Hindlimb muscle (tissue), 1 donor: ENCODE measurements around the gene PDE7B. TPM values are rescaled to one million over a fixed set of nuclear protein-coding genes. Genes with fewer than 3 reads are reported as not detected.

Experiments
- DNase-seq: peaks from one replicate; pipeline ENCODE4 v3.0.0-alpha.2; 2013
- polyA plus RNA-seq: library from polyadenylated mRNA; unstranded; fragments of 120-200 nt; gene quantifications from one replicate; pipeline ENCODE4 v1.2.1, GENCODE V29; 2013; ENCODE audit not compliant: insufficient read length

Gene PDE7B
- polyA plus RNA-seq, 1 donor: 7.1 TPM

- no peak for DNase-seq
Measured at GRCh38 chr6:135937106-135937505, 85.6 kb downstream of the PDE7B start.

- peak; percentile 80 for DNase-seq
Measured at GRCh38 chr6:135938576-135939207, 87.2 kb downstream of the PDE7B start.

- DNase-seq: peak; percentile 74
Measured at GRCh38 chr6:135939208-135939591, 87.7 kb downstream of the PDE7B start.

- DNase-seq: no peak
Measured at GRCh38 chr6:135940616-135941167, 89.2 kb downstream of the PDE7B start.

DNA sequence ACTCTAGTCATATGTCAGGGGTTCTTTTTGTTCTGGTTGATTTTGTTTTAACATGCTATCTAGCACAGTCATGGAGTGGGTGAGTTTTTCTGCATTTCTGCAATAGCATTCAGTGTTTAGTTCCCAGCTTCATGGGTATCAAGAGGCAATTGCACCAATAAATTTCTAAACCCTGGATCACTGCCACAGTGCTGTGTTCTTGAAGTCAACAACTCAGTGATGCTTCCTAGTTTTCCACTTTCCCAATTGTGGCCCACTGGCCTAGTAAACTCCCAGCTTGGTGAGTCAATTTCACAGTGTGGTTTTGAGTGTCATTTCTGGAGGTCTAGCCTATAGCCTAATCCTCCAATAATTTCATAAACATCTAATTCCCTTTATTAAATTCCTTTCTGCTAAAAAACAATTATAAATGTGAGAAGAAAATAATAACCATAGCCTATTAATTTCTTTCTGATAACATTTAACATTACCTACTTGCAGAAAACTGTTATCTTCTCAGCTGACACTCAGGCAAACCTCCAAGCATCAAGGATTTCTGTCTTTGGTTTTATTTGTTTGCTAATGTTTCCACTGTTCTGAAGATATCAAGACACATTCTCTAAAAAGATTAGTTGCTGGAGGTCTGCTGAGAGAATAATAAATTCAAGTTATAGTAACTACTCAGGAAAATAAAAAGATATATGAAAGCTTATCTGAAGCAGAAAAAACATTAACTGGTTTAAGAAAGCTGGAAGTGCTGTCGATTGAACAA lies 89.9 kb downstream of the PDE7B start:
- DNase-seq: no peak

DNA sequence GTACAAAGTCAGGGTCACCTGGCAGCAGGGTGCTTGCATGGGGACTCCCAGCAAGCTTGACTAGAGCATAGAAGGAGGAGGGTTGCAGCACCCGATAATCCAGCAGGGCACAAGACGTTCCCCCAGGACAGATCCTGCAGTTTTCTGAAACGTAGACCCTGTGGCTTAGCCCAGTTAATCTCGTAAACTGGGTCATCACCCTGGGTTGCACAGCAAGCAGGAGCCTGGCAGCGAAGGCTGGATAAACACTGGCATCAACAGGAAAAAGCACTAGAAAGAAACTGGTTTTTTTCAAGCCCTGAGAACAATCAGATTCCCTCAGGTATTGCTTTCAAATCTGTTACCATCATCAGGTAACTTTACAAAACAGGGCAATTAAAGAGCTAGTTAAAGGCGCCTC lies 92.6 kb downstream of the PDE7B start:
- no peak for DNase-seq

DNA sequence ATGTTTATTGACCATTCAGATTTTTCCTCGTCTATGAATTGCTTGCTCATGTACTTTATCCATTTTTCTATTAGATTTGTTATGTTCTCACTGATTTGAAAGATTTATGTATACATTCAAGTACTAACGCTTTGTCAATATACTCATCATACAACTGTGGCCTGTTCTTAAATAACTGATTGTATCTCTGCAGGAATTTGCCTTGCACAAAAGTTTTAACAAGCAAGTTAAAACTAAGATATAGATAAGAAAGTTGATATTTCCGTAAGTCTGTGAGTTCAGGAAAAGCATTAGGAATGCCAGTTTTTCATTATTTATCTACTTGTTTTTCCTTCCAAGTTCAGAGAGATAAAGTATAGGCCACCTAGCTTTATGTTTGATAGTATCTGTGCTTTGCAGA lies 95.2 kb downstream of the PDE7B start:
- DNase-seq: no peak

- no peak for DNase-seq
Measured at GRCh38 chr6:135950669-135951068, 99.2 kb downstream of the PDE7B start.

- DNase-seq: no peak
Measured at GRCh38 chr6:135951169-135951568, 99.7 kb downstream of the PDE7B start.

DNA sequence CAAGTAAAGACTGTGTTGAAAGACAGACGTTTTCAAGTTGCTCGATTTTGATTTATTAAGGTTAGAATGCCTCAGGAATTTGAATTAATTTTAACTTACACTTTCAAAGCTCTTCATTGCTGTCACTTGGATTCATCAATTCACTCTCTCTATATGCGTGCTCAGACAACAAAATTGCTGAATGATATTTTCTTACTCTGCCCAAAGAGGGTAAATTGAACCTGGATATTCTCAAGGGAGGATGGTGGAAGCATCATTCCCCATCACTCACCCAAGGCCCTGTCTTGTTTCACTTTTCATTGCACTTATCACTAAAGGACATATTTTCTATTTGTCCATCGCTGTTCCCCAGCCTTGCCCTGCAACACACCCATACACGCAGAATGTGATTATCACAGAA lies 102.3 kb downstream of the PDE7B start:
- no peak for DNase-seq

GRCh38 chr6:135955099-135955498 lies 103.6 kb downstream of the PDE7B start:
- DNase-seq: no peak

- no peak for DNase-seq
Measured at GRCh38 chr6:135962731-135963130, 111.2 kb downstream of the PDE7B start.

GRCh38 chr6:135970750-135971149 lies 119.2 kb downstream of the PDE7B start:
- no peak for DNase-seq

GRCh38 chr6:135971351-135971750 lies 119.8 kb downstream of the PDE7B start:
- DNase-seq: no peak

DNA sequence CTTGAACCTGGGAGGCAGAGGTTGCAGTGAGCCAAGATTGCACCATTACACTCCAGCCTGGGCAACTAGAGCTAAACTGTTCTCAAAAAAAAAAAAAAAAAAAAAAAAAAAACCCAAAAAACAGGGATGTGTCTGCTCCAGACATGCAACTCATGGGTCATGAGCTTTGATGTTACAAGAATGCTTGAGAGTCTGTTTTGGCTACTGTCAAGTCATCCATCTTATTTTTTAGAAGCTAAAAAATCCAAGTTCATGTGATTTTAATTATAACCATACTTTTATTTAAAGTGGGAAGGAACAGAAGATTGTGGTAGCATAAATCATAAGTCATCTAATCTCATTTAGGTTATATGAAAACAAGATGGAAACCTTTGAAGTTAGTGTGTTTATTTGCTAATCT lies 120.6 kb downstream of the PDE7B start:
- no peak for DNase-seq

GRCh38 chr6:135972586-135972985 lies 121.1 kb downstream of the PDE7B start:
- no peak for DNase-seq

- no peak for DNase-seq
Measured at GRCh38 chr6:135974426-135974825, 122.9 kb downstream of the PDE7B start.

- no peak for DNase-seq
Measured at GRCh38 chr6:135976585-135976984, 125.1 kb downstream of the PDE7B start.

- DNase-seq: no peak
Measured at GRCh38 chr6:135983093-135983492, 131.6 kb downstream of the PDE7B start.

DNA sequence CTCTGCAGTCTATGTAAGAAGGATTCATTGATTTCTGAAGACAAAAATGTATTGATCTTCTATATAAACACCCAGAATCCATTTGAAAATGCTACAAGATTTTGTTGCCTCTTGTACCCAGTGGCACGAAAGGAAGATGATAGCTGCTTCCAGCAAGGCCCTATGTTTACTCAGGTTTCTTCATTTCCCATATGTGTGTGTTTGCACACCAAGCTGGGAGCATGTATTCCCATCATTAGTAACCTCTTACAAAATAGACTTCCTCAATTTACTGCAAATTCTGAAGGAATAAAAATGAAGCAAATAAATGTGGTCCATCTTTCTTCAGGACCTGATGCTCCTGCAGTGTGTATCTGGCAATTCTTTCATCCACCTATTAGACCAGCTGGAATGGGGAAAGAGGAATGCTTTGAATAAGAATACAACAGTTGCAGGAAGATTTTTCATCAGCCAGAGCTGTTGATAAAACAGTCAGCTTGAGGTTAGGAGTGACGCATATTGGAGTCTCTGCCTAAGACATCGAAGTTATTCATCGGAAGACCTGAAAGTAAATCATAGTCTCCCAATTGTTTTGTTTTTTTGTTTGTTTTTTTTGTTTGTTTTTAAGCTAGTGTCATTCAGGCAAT lies 132.3 kb downstream of the PDE7B start:
- DNase-seq: no peak

DNA sequence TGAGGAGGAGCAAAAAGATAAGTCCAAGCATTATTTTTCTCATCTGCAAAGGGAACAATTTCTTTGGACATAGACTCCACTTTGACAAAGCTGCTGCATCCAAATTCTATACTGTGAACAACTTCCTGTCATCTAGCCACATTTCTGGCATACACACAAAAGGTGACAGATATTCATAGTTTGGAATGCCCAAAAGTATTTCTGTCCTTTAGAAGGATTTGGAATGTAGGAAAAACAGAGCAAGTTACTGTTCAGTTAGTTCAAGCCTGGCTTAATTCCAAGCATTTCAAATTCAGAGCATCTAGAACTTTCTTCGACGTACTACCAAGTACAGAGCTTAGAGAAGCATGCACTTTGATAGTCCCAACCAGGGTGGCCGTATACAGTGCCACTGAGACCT lies 134.0 kb downstream of the PDE7B start:
- DNase-seq: no peak

DNA sequence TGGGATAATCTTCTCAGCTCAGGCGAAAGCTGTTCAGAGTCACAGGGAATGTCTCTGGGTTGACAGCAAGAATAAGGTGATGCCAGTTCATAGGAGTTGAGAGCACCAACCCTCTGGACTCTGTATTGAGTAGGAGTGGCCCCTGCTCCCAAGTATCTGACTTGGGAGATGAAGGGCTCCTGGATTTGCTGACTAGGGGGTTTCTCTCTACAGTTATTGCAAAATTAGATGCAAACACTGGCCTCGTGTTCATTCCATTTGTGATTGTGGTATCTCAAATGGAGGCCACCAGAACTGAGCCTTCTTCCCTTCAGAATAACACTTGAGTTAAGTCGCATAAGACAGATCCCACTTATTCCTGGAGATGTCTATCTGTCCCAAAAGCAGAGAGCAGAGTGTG lies 135.7 kb downstream of the PDE7B start:
- DNase-seq: no peak

DNA sequence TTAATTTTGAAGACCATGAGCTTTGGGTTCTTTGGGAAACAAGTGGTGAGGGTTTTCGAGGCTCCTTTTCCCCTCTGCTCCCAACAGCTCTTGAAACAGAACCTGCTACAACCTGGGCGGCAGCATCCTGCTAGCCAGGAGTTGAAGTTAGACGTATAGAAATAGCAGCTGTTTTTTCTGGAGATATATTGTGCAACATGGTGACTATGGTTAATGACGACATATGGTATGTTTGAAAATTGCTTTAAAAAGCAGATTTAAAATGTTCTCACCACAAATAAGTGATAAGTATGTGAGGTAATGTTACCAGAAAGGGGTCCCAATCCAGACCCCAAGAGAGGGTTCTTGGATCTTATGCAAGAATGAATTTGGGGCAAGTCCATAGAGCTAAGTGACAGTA lies 138.9 kb downstream of the PDE7B start:
- no peak for DNase-seq
